Measurements from ENCODE around the gene SLC49A4.

SLC49A4 gene

GRCh38 chr3:122785231-122785630 lies 9.6 kb upstream of the SLC49A4 start:
- in situ Hi-C loops (cut with MboI; ENCODE audit: low sequenced_read_pairs), result no loop called here

- in situ Hi-C loops (cut with MboI; ENCODE audit: low sequenced_read_pairs), result no loop called here
These were observed 8.8 kb upstream of the SLC49A4 start for GRCh38 chr3:122786066-122786465.

- in situ Hi-C loops (cut with MboI; ENCODE audit: low sequenced_read_pairs), result no loop called here
These were observed 7.0 kb upstream of the SLC49A4 start for GRCh38 chr3:122787872-122788271.

- in situ Hi-C loops (cut with MboI; ENCODE audit: low sequenced_read_pairs), result no loop called here
These were observed 5.1 kb upstream of the SLC49A4 start for GRCh38 chr3:122789585-122790273.

- in situ Hi-C loops (cut with MboI; ENCODE audit: low sequenced_read_pairs), result no loop called here
These were observed 1.1 kb upstream of the SLC49A4 start, which contains the start of gene HSPBAP1 for GRCh38 chr3:122793568-122794416. TSS of gene HSPBAP1 (minus strand) at chr3:122793831. CDS start at chr3:122793680, 151 bp downstream.

GRCh38 chr3:122794483-122794778 lies 438 bp upstream of the SLC49A4 start:
- in situ Hi-C loops (cut with MboI; ENCODE audit: low sequenced_read_pairs), result no loop called here

- in situ Hi-C loops (cut with MboI; ENCODE audit: low sequenced_read_pairs), result no loop called here
These were observed 866 bp downstream of the SLC49A4 start for GRCh38 chr3:122795674-122796195.

GRCh38 chr3:122797291-122797690 lies 2.4 kb downstream of the SLC49A4 start:
- in situ Hi-C loops (cut with MboI; ENCODE audit: low sequenced_read_pairs), result no loop called here

GRCh38 chr3:122799322-122799721 lies 4.5 kb downstream of the SLC49A4 start:
- in situ Hi-C loops (cut with MboI; ENCODE audit: low sequenced_read_pairs), result no loop called here

- in situ Hi-C loops (cut with MboI; ENCODE audit: low sequenced_read_pairs), result no loop called here
These were observed 5.2 kb downstream of the SLC49A4 start for GRCh38 chr3:122800031-122800430.

- in situ Hi-C loops (cut with MboI; ENCODE audit: low sequenced_read_pairs), result no loop called here
These were observed 5.9 kb downstream of the SLC49A4 start for GRCh38 chr3:122800706-122801237.

GRCh38 chr3:122802323-122802722 lies 7.5 kb downstream of the SLC49A4 start:
- in situ Hi-C loops (cut with MboI; ENCODE audit: low sequenced_read_pairs), result no loop called here

GRCh38 chr3:122803977-122804376 lies 9.1 kb downstream of the SLC49A4 start:
- in situ Hi-C loops (cut with MboI; ENCODE audit: low sequenced_read_pairs), result no loop called here

- in situ Hi-C loops (cut with MboI; ENCODE audit: low sequenced_read_pairs), result no loop called here
These were observed 15.9 kb downstream of the SLC49A4 start for GRCh38 chr3:122810734-122811133.

- in situ Hi-C loops (cut with MboI; ENCODE audit: low sequenced_read_pairs), result no loop called here
These were observed 21.7 kb downstream of the SLC49A4 start for GRCh38 chr3:122816587-122816986.

GRCh38 chr3:122824465-122825381 lies 29.9 kb downstream of the SLC49A4 start:
- in situ Hi-C loops (cut with MboI; ENCODE audit: low sequenced_read_pairs), result no loop called here

GRCh38 chr3:122825460-122825859 lies 30.6 kb downstream of the SLC49A4 start:
- in situ Hi-C loops (cut with MboI; ENCODE audit: low sequenced_read_pairs), result no loop called here

- in situ Hi-C loops (cut with MboI; ENCODE audit: low sequenced_read_pairs), result no loop called here
These were observed 31.4 kb downstream of the SLC49A4 start for GRCh38 chr3:122826278-122826677.

GRCh38 chr3:122828281-122828680 lies 33.4 kb downstream of the SLC49A4 start:
- in situ Hi-C loops (cut with MboI; ENCODE audit: low sequenced_read_pairs), result no loop called here

- in situ Hi-C loops (cut with MboI; ENCODE audit: low sequenced_read_pairs), result no loop called here
These were observed 40.7 kb downstream of the SLC49A4 start for GRCh38 chr3:122835590-122835989.

GRCh38 chr3:122843604-122844003 lies 48.7 kb downstream of the SLC49A4 start:
- in situ Hi-C loops (cut with MboI; ENCODE audit: low sequenced_read_pairs), result no loop called here
